ENCODE data around the gene PCSK4.

PCSK4 gene

DNA sequence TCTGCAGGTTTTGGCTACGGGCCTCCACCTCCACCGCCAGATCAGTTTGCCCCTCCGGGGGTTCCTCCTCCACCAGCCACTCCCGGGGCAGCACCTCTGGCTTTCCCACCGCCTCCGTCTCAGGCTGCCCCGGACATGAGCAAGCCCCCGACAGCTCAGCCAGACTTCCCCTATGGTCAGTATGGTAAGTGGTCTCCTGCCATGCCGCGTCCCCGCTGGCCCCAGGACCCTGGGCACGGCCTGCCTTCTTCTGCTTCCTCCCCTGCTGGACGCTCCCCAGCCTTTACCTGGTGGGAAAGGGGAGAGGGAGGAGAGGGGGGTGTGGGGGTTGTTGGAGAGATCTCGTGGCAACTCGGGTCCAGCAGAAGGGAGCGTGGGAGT, 57.7 kb downstream of the PCSK4 start:
- Mint-ChIP-seq H3K4me3 (no peak overlapping the region), H3K36me3 (ENCODE audit: low read depth) (peaks cover 66% of the 10 kb centered on the region), H3K27ac (no peak overlapping the region), H3K4me1 (ENCODE audit: low read depth) (peaks cover under 1% of the 10 kb centered on the region), H3K9me3 (no peaks in the 10 kb centered on the region), H3K27me3 (no peaks in the 10 kb centered on the region)
- DNase-seq: no peak

DNA sequence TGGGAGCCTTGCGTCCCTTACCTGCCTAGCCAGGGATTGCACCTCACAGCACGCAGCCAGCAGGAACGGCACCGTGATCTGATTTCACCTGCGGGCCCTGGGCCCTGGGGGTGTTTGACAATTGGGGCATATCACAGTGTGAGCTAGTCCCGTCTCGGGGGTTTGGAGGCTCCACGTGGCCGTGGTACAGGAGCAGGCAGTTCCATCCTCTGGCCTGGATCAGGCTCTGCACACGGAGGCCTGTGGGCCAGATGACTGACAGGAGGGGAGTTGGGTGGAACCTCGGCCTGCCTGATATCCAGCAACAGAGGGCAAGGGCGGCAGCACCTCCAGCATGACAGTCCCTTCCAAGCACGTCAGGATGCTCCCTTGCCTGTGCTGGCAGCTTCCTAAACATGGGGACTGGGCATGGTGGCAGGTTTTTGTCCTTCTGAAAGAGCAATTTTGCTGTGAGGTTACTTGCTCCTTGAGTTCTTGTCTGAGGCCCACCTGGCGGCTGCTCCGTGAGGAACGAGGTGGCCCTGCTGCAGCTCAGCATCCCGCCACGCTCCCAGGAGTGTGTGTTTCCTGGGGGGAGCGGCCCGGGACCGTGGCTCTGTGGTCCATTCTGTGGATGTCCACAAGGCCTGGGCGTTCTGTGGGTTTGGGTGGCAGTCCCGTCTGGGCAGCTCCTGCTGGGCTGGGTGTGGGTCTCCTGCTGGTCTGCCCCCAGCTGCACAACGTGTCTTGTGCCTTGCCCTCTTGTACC, 58.2 kb downstream of the PCSK4 start:
- Mint-ChIP-seq H3K9me3 (no peaks in the 10 kb centered on the region), H3K4me1 (ENCODE audit: low read depth) (no peaks in the 10 kb centered on the region), H3K27ac (peak overlapping the region; percentile 69), H3K36me3 (ENCODE audit: low read depth) (peaks cover 72% of the 10 kb centered on the region), H3K27me3 (no peaks in the 10 kb centered on the region), H3K4me3 (no peak overlapping the region)
- no peak for DNase-seq
